HL-60 (cell line): ENCODE results near the gene FEN1.

Experiments used
- DNase-seq, 2 experiments: peaks; one replicate each; pipeline ENCODE4 v3.0.0-alpha.2; 2010 to 2020; ENCODE audit warnings: low read depth in 1 of 2, low spot score in 1 of 2
- H3K27ac ChIP-seq: fragments of 250-450 bp; sonication (Bioruptor Pico); replicated peaks from 2 replicates; pipeline ENCODE4 v1.5.1; 2020; ENCODE audit warnings: mild to moderate bottlenecking, moderate library complexity
- H3K27me3 ChIP-seq: fragments of 250-450 bp; sonication (Bioruptor Pico); 2 replicates; pipeline ENCODE4 v1.5.1; 2021; ENCODE audit warnings: mild to moderate bottlenecking, moderate library complexity; ENCODE audit not compliant: insufficient read depth, poor library complexity, severe bottlenecking
- H3K4me3 ChIP-seq: replicated peaks from 2 replicates; pipeline ENCODE4 v1.5.1; 2011; ENCODE audit warnings: mild to moderate bottlenecking, control low read depth, low read length; ENCODE audit not compliant: insufficient read depth
- CTCF ChIP-seq: IDR thresholded peaks from one replicate; pipeline ENCODE4 v1.5.1; 2011; ENCODE audit warnings: low read length, control low read depth, inconsistent platforms; ENCODE audit not compliant: insufficient read depth
- GABPA ChIP-seq: IDR thresholded peaks from 2 replicates; pipeline ENCODE4 v1.6.1; 2012; ENCODE audit warnings: low read depth
- POLR2AphosphoS5 ChIP-seq: IDR thresholded peaks from 2 replicates; pipeline ENCODE4 v1.6.1; 2012; ENCODE audit warnings: low read depth
- REST ChIP-seq: IDR thresholded peaks from 2 replicates; pipeline ENCODE4 v1.6.1; 2012; ENCODE audit warnings: low read depth; ENCODE audit not compliant: insufficient replicate concordance
- SPI1 ChIP-seq: IDR thresholded peaks from 2 replicates; pipeline ENCODE4 v1.6.1; 2012; ENCODE audit warnings: low read depth, mild to moderate bottlenecking, borderline replicate concordance

FEN1 gene

GRCh38 chr11:61828629-61829407 lies 36.1 kb downstream of the FEN1 start:
- peak overlapping the region; percentile 36 for H3K4me3 ChIP-seq
- H3K27ac ChIP-seq: no peak overlapping the region
- no peak for DNase-seq
- peaks cover 36% of the 10 kb centered on the region for H3K27me3 ChIP-seq
- TF ChIP-seq CTCF: no peak

- DNase-seq: no peak
- Histone ChIP-seq H3K27ac (no peak overlapping the region), H3K4me3 (no peak overlapping the region), H3K27me3 (peaks cover 36% of the 10 kb centered on the region)
- TF ChIP-seq REST (no peak), CTCF (no peak), GABPA (no peak), POLR2AphosphoS5 (no peak), SPI1 (no peak)
Measured at GRCh38 chr11:61829806-61830205, 37.1 kb downstream of the FEN1 start.

- no peak overlapping the region for H3K27ac ChIP-seq
- TF ChIP-seq SPI1 (no peak), CTCF (no peak), GABPA (no peak), REST (no peak), POLR2AphosphoS5 (no peak)
- no peak for DNase-seq
- H3K27me3 ChIP-seq: peaks cover 34% of the 10 kb centered on the region
- H3K4me3 ChIP-seq: no peak overlapping the region
Measured at GRCh38 chr11:61830237-61831105, 37.8 kb downstream of the FEN1 start.
